GM12878 (cell line): ENCODE measurements around the gene TCP11X2. TPM values are rescaled to one million over a fixed set of nuclear protein-coding genes. Genes with fewer than 3 reads are reported as not detected.
"Not testable (repeated sequence)": the region's sequence is repeated elsewhere in the genome, so short reads cannot be mapped to it uniquely, and the experiment has no call there.

Source experiments
- ATAC-seq: fragments of 200-7000 bp; cut with Tn5 transposase; 3 replicates; pipeline ENCODE4 v1.9.1; 2020; ENCODE audit warnings: mild to moderate bottlenecking, moderate library complexity
- BruUV-seq: library from RNA; stranded (reverse); fragments of 400-500 nt; replicated peaks from 2 replicates; lab custom pipeline; 2021; lab: Mats Ljungman, UMichigan
- CTCF ChIA-PET: fragments of 300-600 bp; sonication (Branson Sonifier 250); formaldehyde crosslinking; extraction: SDS; loops from one replicate; lab custom pipeline; 2021; ENCODE audit warnings: inconsistent platforms; lab: Yijun Ruan, JAX
- POLR2A ChIA-PET: fragments of 350-600 bp; formaldehyde crosslinking; extraction: SDS; loops from one replicate; lab custom pipeline; 2021; ENCODE audit warnings: inconsistent platforms; lab: Charles Lee
- RAD21 ChIA-PET: fragments of 300-600 bp; sonication (Branson Sonifier 250); formaldehyde crosslinking; loops from one replicate; lab custom pipeline; 2023; ENCODE audit warnings: antibody characterized with exemption; ENCODE audit not compliant: unreplicated experiment; lab: Charles Lee
- SMC1A ChIA-PET: fragments of 300-600 bp; sonication (Branson Sonifier 250); formaldehyde crosslinking; loops from one replicate; lab custom pipeline; 2023; ENCODE audit not compliant: unreplicated experiment, uncharacterized antibody; lab: Charles Lee
- DNase-seq: peaks from one replicate; pipeline ENCODE4 v3.0.0-alpha.2; 2011; ENCODE audit warnings: low read depth, low spot score
- FAIRE-seq: peaks from 3 replicates; lab custom pipeline; 2011; peaks lifted over from hg19 to GRCh38; lab: Jason Lieb, UNC
- H2AFZ ChIP-seq: 2 replicates; pipeline ENCODE4 v1.6.0; 2011; ENCODE audit warnings: low read depth, low read length, control low read depth; ENCODE audit not compliant: control insufficient read depth
- H3K27ac ChIP-seq: 2 replicates; pipeline ENCODE4 v1.5.1; 2011; ENCODE audit warnings: control low read depth; ENCODE audit not compliant: control insufficient read depth, insufficient read depth
- H3K27me3 ChIP-seq, 2 experiments: replicated peaks in 1 of 2; 2 replicates each; pipeline versions ENCODE4 v1.6.0 to v1.6.1; 2011; ENCODE audit warnings: low read length in 1 of 2; ENCODE audit not compliant: control insufficient read depth in 2 of 2, insufficient read depth in 2 of 2
- H3K36me3 ChIP-seq, 2 experiments: 2 replicates each; pipeline ENCODE4 v1.5.1; 2011; ENCODE audit warnings: low read length in 1 of 2; ENCODE audit not compliant: control insufficient read depth in 2 of 2, insufficient read depth in 2 of 2
- H3K4me1 ChIP-seq: 2 replicates; pipeline ENCODE4 v1.6.1; 2011; ENCODE audit warnings: mild to moderate bottlenecking, low read length, moderate library complexity, mixed read lengths; ENCODE audit not compliant: control insufficient read depth, insufficient read depth
- H3K4me2 ChIP-seq: 2 replicates; pipeline ENCODE4 v1.6.0; 2011; ENCODE audit warnings: control low read depth; ENCODE audit not compliant: control insufficient read depth, insufficient read depth
- H3K4me3 ChIP-seq: fragments of 200-600 bp; sonication (generic); 2 replicates; pipeline ENCODE4 v1.5.1; 2016
- H3K79me2 ChIP-seq: 2 replicates; pipeline ENCODE4 v1.6.0; 2011; ENCODE audit warnings: low read length; ENCODE audit not compliant: control insufficient read depth, insufficient read depth
- H3K9ac ChIP-seq: 2 replicates; pipeline ENCODE4 v1.8.0; 2011; ENCODE audit warnings: low read length, control low read depth, mixed read lengths; ENCODE audit not compliant: control insufficient read depth, insufficient read depth
- H3K9me3 ChIP-seq: replicated peaks from 3 replicates; pipeline ENCODE4 v1.5.1; 2011; ENCODE audit warnings: mild to moderate bottlenecking, low read length; ENCODE audit not compliant: control insufficient read depth, insufficient read depth
- H4K20me1 ChIP-seq: 2 replicates; pipeline ENCODE4 v1.6.0; 2011; ENCODE audit not compliant: control insufficient read depth, insufficient read depth
- ATF3 ChIP-seq: IDR thresholded peaks from 2 replicates; pipeline ENCODE4 v1.6.1; 2011; ENCODE audit warnings: low read depth, mild to moderate bottlenecking, low read length, moderate library complexity, borderline replicate concordance; ENCODE audit errors: extremely low read depth
- ATF7 ChIP-seq: fragments of 450-650 bp; IDR thresholded peaks from 2 replicates; pipeline ENCODE4 v1.6.1; 2016; ENCODE audit warnings: low read depth, mild to moderate bottlenecking
- E4F1 ChIP-seq: fragments of 450-650 bp; IDR thresholded peaks from 2 replicates; pipeline ENCODE4 v1.6.1; 2018; ENCODE audit warnings: borderline replicate concordance, mild to moderate bottlenecking; ENCODE audit not compliant: partially characterized antibody
- NFIC ChIP-seq: IDR thresholded peaks from 2 replicates; pipeline ENCODE4 v1.6.1; 2012; ENCODE audit warnings: low read depth, mild to moderate bottlenecking, inconsistent platforms, low read length, moderate library complexity
- RUNX3 ChIP-seq: IDR thresholded peaks from 2 replicates; pipeline ENCODE4 v1.6.1; 2012; ENCODE audit warnings: low read length, inconsistent platforms
- SMARCA5 ChIP-seq: fragments of 450-650 bp; IDR thresholded peaks from 2 replicates; pipeline ENCODE4 v1.6.1; 2017; ENCODE audit warnings: mild to moderate bottlenecking
- SPI1 ChIP-seq: IDR thresholded peaks from 2 replicates; pipeline ENCODE4 v1.6.1; 2011; ENCODE audit warnings: low read depth, mild to moderate bottlenecking, low read length, moderate library complexity, borderline replicate concordance; ENCODE audit not compliant: insufficient read depth
- STAT1 ChIP-seq: fragments of 450-650 bp; conservative IDR thresholded peaks from 2 replicates; pipeline ENCODE4 v1.6.1; 2014; ENCODE audit warnings: antibody characterized with exemption, mild to moderate bottlenecking
- TARDBP ChIP-seq: IDR thresholded peaks from 2 replicates; pipeline ENCODE4 v1.6.1; 2016; ENCODE audit warnings: borderline replicate concordance
- WGBS: methylation state at CpG from one replicate; pipeline ENCODE4 v1.1.6; 2016; ENCODE audit warnings: low lambda C conversion rate; ENCODE audit not compliant: insufficient replicate concordance, insufficient coverage; ENCODE audit errors: missing lambda C conversion rate; 5-methylcytosine and 5-hydroxymethylcytosine counted together
- in situ Hi-C: fragments of 300-500 bp; cut with MboI; formaldehyde crosslinking; loops from 9 replicates; pipeline ENCODE4 v1.14.3; 2018; ENCODE audit warnings: mixed read lengths
- intact Hi-C: fragments of 100-400 bp; cut with micrococcal nuclease; formaldehyde crosslinking; loops from one replicate; pipeline ENCODE4 v1.14.2; 2022; ENCODE audit not compliant: unreplicated experiment
- polyA plus RNA-seq, 11 experiments: library from polyadenylated mRNA; depleted of rRNA in 4 of 11; unstranded in 6 of 11; stranded (reverse) in 5 of 11; fragments of >200 nt; fragmentation: Nextera tagmentation in 4 of 11; fragmentation: Illumina TruSeq in 1 of 11; extraction: Ambion mirVana in 4 of 11; extraction: Trizol in 1 of 11; gene quantifications; 1 replicate in 1 of 11; 2 replicates in 10 of 11; pipeline versions ENCODE4 v1.2.1 to v1.2.3, GENCODE V29; 2011 to 2016; ENCODE audit warnings: inconsistent platforms in 2 of 11, missing spikeins in 2 of 11, low read depth in 1 of 11
- total RNA-seq, 4 experiments: library from RNA; depleted of rRNA in 3 of 4; stranded (reverse); fragments of >200 nt in 3 of 4; fragmentation: Illumina TruSeq in 1 of 4; extraction: Trizol in 1 of 4; gene quantifications; 2 replicates each; pipeline versions ENCODE4 v1.2.1 to v1.2.3, GENCODE V29; 2013 to 2021

TCP11X2 gene
- total and polyA plus RNA-seq, 10 of the 15 experiments (the other 5 are each of a cell fraction or from before 2014, with no cell fraction given), result not detected

GRCh38 chrX:102498732-102499131 is 27.1 kb upstream of the TCP11X2 start:
- 44% methylated on average over 2 of the region's 2 CpGs for WGBS
- no peaks in the 10 kb centered on the region for H4K20me1 ChIP-seq
- H3K9ac ChIP-seq, result no peak overlapping the region
- ChIA-PET RAD21 (no interaction called here), CTCF (no interaction called here), POLR2A (no interaction called here), SMC1A (no interaction called here)
- no peak overlapping the region for H3K4me3 ChIP-seq
- in situ Hi-C loops (no loop called here), intact Hi-C loops (no loop called here)
- no peaks in the 10 kb centered on the region for H3K4me1 ChIP-seq
- no peak for FAIRE-seq
- H3K36me3 ChIP-seq, result no peaks in the 10 kb centered on the region
- no peak for ATAC-seq
- H3K27ac ChIP-seq, result no peak overlapping the region
- H3K9me3 ChIP-seq, result no peaks in the 10 kb centered on the region; the same call in 2 of the 3 replicates
- DNase-seq, result no peak
- H3K27me3 ChIP-seq, result no peaks in the 10 kb centered on the region
- TF ChIP-seq SMARCA5, result no peak
- no peaks in the 10 kb centered on the region for H3K79me2 ChIP-seq
- no TSS peak for BruUV-seq
- H2AFZ ChIP-seq, result no peak overlapping the region
- no peak overlapping the region for H3K4me2 ChIP-seq

DNA sequence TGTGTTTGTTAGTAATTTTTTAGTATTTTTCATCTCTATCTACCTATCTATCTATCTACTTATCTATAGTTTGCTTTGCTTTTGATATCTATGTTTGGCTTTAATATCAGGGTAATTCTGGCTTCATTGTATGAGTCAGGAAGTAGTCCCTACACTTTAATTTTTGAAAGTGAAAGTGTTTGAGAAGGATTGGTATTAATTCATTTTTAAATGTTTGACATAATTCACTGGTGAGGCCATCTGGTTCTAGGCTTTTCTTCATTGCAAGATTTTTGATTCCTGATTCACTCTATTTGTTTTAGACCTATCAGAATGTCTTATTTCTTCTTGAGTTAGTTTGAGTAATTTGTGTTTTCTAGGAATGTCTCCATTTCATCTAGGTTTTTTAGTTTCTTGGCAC is 20.2 kb upstream of the TCP11X2 start:
- ATAC-seq (no peak), FAIRE-seq (no peak), DNase-seq (no peak)
- TF ChIP-seq TARDBP (no peak), RUNX3 (no peak), NFIC (no peak), SPI1 (no peak), ATF7 (no peak), ATF3 (no peak), E4F1 (no peak), STAT1 (no peak)
- no peak overlapping the region for H3K4me3 ChIP-seq
- intact Hi-C loops, result no loop called here
- no peak overlapping the region for H2AFZ ChIP-seq
- SMC1A ChIA-PET, result no interaction called here
- no peaks in the 10 kb centered on the region for H4K20me1 ChIP-seq
- no peaks in the 10 kb centered on the region for H3K27me3 ChIP-seq
- in situ Hi-C loops, result no loop called here
- RAD21 ChIA-PET, result no interaction called here
- no peaks in the 10 kb centered on the region for H3K9me3 ChIP-seq
- H3K9ac ChIP-seq, result no peak overlapping the region
- CTCF ChIA-PET, result no interaction called here
- no peak overlapping the region for H3K27ac ChIP-seq
- no peaks in the 10 kb centered on the region for H3K4me1 ChIP-seq
- no peaks in the 10 kb centered on the region for H3K36me3 ChIP-seq
- BruUV-seq, result no TSS peak
- no peak overlapping the region for H3K4me2 ChIP-seq
- no peaks in the 10 kb centered on the region for H3K79me2 ChIP-seq
- POLR2A ChIA-PET, result interaction anchor here (0.6 kb wide), 1 partner anchor 611 kb away, joined by 3 read pairs; no protein-coding TSS in a partner anchor

DNA sequence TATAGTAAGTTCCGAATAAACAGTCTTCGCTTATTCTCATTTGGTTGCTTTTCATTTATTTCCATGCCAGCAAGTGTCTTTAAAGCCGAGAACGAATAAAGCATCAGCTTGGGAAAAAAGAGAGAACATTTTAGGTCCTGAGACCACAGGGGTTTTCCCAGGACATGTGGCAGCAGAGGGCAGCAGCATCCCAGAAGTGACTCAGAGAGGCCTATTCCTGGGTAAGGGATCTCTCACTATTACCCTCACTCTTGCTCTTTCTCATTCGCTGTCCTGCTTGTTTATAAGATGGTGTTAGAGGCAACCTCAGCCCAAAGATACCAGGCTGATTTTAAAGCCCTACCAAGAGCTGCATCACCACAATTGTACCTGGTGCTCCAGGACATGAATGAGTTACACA is 7.2 kb upstream of the TCP11X2 start:
- SMC1A ChIA-PET, intact Hi-C loops, BruUV-seq: not testable (repeated sequence)

More for the DNA sequence above, 7.2 kb upstream of the TCP11X2 start:
- no CpG with 5 or more reads among the region's 5 CpGs for WGBS
- ATAC-seq, H3K9me3 ChIP-seq, H3K4me1 ChIP-seq, H3K36me3 ChIP-seq, H3K9ac ChIP-seq, H3K27ac ChIP-seq, DNase-seq, CTCF ChIA-PET, H3K4me2 ChIP-seq, H3K79me2 ChIP-seq, in situ Hi-C loops, H2AFZ ChIP-seq, H3K27me3 ChIP-seq, H3K4me3 ChIP-seq, RAD21 ChIA-PET, H4K20me1 ChIP-seq, POLR2A ChIA-PET: not testable (repeated sequence)
- peak; percentile 59 for FAIRE-seq
